ENCODE measurements around the gene SPINT1.

The SPINT1 gene

DNA sequence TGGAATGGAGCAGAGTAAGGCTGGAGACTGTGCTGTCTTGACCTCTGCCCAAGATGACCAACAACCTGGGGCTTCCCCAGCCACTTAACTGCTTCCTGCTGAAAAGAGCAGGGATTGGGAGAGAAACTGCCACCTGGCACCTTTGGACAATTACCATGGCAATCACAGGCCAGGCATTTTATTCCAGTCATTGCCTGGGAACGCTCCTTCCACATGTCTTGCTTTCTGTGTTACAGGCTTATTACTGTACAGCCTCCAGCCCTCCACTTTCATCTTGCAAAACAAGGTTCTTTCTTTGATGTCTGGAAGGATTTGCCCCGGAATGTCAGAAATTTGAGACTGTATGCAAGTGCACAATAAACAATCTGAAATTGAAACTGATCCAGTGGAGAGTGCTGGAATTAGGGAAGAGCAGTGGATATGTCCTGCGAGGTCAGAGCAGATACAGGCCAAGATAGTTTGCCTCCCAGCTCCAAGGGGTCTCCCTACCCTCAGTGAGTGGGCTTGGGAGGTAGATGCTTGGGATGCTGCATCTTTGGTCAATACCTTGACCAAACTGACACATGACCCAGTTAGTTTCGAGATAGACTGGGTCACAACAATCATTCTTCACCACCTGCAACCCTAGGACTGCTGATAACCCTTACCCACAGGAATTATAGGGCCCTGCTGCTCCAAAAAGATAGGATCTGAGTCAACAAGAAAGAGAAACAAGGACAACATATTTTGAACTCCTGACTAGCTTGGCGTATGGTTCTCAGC, 18.0 kb upstream of the SPINT1 start:
- DNase-seq = no peak
- H2BK5ac ChIP-seq (ENCODE audit: low read length) = no peak overlapping the region
- no peak overlapping the region for H3K4me2 ChIP-seq (ENCODE audit: low read length)
- H3K27ac ChIP-seq (ENCODE audit: low read depth, low read length) = no peak overlapping the region
- no peak overlapping the region for H3K9ac ChIP-seq (ENCODE audit: low read length)
- no peak overlapping the region for H3K56ac ChIP-seq (ENCODE audit: low read length)
- no peak overlapping the region for H2AK5ac ChIP-seq (ENCODE audit: low read length)
- H2BK15ac ChIP-seq (replicated peaks; ENCODE audit: low read depth) = no peak overlapping the region
- H3K4ac ChIP-seq (ENCODE audit: low read depth, low read length) = no peak overlapping the region
- no peaks in the 10 kb centered on the region for H3K79me1 ChIP-seq (ENCODE audit: low read length)
- H3K4me3 ChIP-seq (ENCODE audit: low read length) = no peak overlapping the region
- H3K4me1 ChIP-seq (ENCODE audit: control insufficient read depth, low read depth, low read length) = no peaks in the 10 kb centered on the region
- no peaks in the 10 kb centered on the region for H3K36me3 ChIP-seq (ENCODE audit: control insufficient read depth, insufficient read depth, low read length)
- no peak overlapping the region for H3K18ac ChIP-seq (ENCODE audit: low read length)
- no peak overlapping the region for H2BK120ac ChIP-seq (ENCODE audit: low read depth, low read length)
- H3K23ac ChIP-seq (ENCODE audit: low read length) = no peak overlapping the region
- H3K27me3 ChIP-seq (ENCODE audit: insufficient read depth, low read length, poor library complexity) = no peaks in the 10 kb centered on the region
- no peak overlapping the region for H4K5ac ChIP-seq (ENCODE audit: low read length)
- no peak overlapping the region for H4K8ac ChIP-seq (ENCODE audit: low read depth, low read length)
- WGBS (ENCODE audit: extremely low coverage, insufficient coverage, low lambda C conversion rate) = no CpG with 5 or more reads among the region's 5 CpGs
- H3K79me2 ChIP-seq (ENCODE audit: control insufficient read depth, insufficient read depth, low read length) = no peaks in the 10 kb centered on the region

DNA sequence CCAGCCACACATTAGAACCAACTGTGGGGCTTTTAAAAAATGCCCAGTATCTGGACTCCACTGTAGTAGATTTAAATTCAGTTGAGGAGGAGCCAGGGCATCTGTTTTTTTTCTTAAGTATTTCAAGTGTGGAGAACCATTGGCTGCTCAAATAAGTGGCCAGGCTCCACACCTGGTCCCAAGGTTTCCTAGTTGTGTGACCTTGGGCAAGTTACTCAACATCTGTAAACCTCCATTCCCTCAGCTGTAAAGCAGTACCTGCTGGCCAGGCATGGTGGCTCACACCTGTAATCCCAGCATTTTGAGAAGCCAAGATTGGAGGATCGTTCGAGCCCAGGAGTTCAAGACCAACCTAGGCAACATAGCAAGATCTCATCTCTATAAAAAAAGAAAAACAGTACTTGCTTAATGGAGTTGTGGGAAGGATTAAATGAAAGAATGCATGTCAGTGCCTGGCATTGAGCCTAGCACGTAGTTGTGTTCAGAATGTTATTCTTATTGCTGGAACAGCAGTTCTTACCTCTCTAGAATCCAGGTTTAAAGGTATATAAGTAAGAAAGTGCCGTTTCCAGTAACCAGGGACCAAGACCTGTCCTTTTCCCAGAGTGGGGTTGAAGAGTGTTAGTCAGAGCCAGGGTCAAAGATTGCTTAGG, 17.3 kb upstream of the SPINT1 start:
- Histone ChIP-seq H3K4me2 (ENCODE audit: low read length) (no peak overlapping the region), H2BK15ac (replicated peaks; ENCODE audit: low read depth) (no peak overlapping the region), H3K27me3 (ENCODE audit: insufficient read depth, low read length, poor library complexity) (no peaks in the 10 kb centered on the region), H3K4ac (ENCODE audit: low read depth, low read length) (no peak overlapping the region), H3K79me1 (ENCODE audit: low read length) (no peaks in the 10 kb centered on the region), H3K36me3 (ENCODE audit: control insufficient read depth, insufficient read depth, low read length) (no peaks in the 10 kb centered on the region), H2BK120ac (ENCODE audit: low read depth, low read length) (no peak overlapping the region), H3K4me3 (ENCODE audit: low read length) (no peak overlapping the region), H3K4me1 (ENCODE audit: control insufficient read depth, low read depth, low read length) (no peaks in the 10 kb centered on the region), H3K23ac (ENCODE audit: low read length) (no peak overlapping the region), H2BK5ac (ENCODE audit: low read length) (no peak overlapping the region), H3K79me2 (ENCODE audit: control insufficient read depth, insufficient read depth, low read length) (no peaks in the 10 kb centered on the region), H4K5ac (ENCODE audit: low read length) (no peak overlapping the region), H3K18ac (ENCODE audit: low read length) (no peak overlapping the region), H3K27ac (ENCODE audit: low read depth, low read length) (no peak overlapping the region), H3K56ac (ENCODE audit: low read length) (no peak overlapping the region), H2AK5ac (ENCODE audit: low read length) (no peak overlapping the region), H4K8ac (ENCODE audit: low read depth, low read length) (no peak overlapping the region), H3K9ac (ENCODE audit: low read length) (no peak overlapping the region)
- no peak for DNase-seq
- no CpG with 5 or more reads among the region's 4 CpGs for WGBS (ENCODE audit: extremely low coverage, insufficient coverage, low lambda C conversion rate)

DNA sequence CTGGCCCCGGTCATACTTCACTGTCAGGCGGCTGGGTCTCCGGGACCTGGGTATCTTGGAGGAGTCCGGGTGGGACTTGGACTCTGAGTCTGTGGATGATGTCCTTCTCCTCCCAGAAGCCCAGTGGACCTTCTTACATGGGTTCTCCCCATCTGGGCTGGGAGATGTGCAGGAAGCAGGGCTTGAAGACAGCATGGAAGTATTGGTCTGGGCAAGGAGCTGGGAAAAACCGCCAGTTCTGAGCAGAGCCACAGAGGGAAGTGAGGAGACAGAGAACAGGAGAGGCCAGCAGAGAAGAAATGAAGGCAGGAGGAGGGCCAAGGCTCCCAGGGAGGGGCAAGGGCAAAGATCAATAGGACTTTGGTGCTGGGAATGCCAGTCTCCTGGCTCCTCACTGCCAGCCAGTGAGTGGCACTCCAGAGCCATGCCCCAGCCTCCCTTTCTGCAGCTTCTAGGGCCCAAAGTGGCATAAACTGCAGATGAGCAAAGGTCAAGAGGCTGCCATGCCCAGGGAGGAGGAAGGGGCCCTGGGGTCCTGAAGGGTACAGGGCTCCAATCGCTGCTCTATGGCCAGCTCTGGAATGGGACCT, 15.3 kb upstream of the SPINT1 start, which contains the start of gene PPP1R14D:
PPP1R14D (minus strand) TSS at position 262 of the 590 bp plus-strand sequence; CDS start at position 195, 67 bp downstream.
- H2AK5ac ChIP-seq (ENCODE audit: low read length) = no peak within 1 kb of the TSS
- no CpG with 5 or more reads among the region's 6 CpGs for WGBS (ENCODE audit: extremely low coverage, insufficient coverage, low lambda C conversion rate)
- no peaks in the 10 kb centered on the region for H3K27me3 ChIP-seq (ENCODE audit: insufficient read depth, low read length, poor library complexity)
- H3K4me1 ChIP-seq (ENCODE audit: control insufficient read depth, low read depth, low read length) = no peaks in the 10 kb centered on the region
- H3K4me2 ChIP-seq (ENCODE audit: low read length) = no peak within 1 kb of the TSS
- H4K5ac ChIP-seq (ENCODE audit: low read length) = no peak within 1 kb of the TSS
- H2BK5ac ChIP-seq (ENCODE audit: low read length) = no peak within 1 kb of the TSS
- no peak within 1 kb of the TSS for H2BK120ac ChIP-seq (ENCODE audit: low read depth, low read length)
- no peaks in the 10 kb centered on the region for H3K79me1 ChIP-seq (ENCODE audit: low read length)
- no peak within 1 kb of the TSS for H3K23ac ChIP-seq (ENCODE audit: low read length)
- no peak within 1 kb of the TSS for H3K56ac ChIP-seq (ENCODE audit: low read length)
- no peak within 1 kb of the TSS for H4K8ac ChIP-seq (ENCODE audit: low read depth, low read length)
- H3K4ac ChIP-seq (ENCODE audit: low read depth, low read length) = no peak within 1 kb of the TSS
- no peak within 1 kb of the TSS for H2BK15ac ChIP-seq (replicated peaks; ENCODE audit: low read depth)
- no peak within 1 kb of the TSS for H3K27ac ChIP-seq (ENCODE audit: low read depth, low read length)
- H3K9ac ChIP-seq (ENCODE audit: low read length) = no peak within 1 kb of the TSS
- H3K36me3 ChIP-seq (ENCODE audit: control insufficient read depth, insufficient read depth, low read length) = no peaks in the 10 kb centered on the region
- no peak within 1 kb of the TSS for H3K18ac ChIP-seq (ENCODE audit: low read length)
- DNase-seq = no peak
- no peaks in the 10 kb centered on the region for H3K79me2 ChIP-seq (ENCODE audit: control insufficient read depth, insufficient read depth, low read length)
- no peak within 1 kb of the TSS for H3K4me3 ChIP-seq (ENCODE audit: low read length)

DNA sequence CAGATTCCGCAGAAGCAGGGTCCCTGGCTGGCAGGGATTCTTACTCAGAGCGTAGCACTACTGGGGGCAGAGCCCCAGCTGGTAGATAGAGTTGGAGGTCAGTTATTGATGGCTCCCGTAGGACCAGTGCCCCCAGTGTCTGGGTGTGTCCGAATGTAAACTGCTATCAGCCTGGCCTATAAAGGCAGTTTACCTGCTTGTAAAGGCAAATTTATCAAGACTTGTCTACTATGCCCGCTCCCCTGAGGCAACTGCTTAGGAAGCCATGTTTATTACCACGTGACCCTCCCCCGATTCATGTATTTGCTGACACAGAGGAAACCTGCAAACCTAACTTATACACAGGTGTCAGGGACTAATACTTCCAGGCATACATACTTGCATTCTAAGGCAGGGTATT, 14.7 kb upstream of the SPINT1 start:
- Histone ChIP-seq H3K23ac (ENCODE audit: low read length) (no peak overlapping the region), H3K9ac (ENCODE audit: low read length) (no peak overlapping the region), H2BK120ac (ENCODE audit: low read depth, low read length) (no peak overlapping the region), H3K27ac (ENCODE audit: low read depth, low read length) (no peak overlapping the region), H3K4ac (ENCODE audit: low read depth, low read length) (no peak overlapping the region), H3K18ac (ENCODE audit: low read length) (no peak overlapping the region), H3K79me2 (ENCODE audit: control insufficient read depth, insufficient read depth, low read length) (no peaks in the 10 kb centered on the region), H3K56ac (ENCODE audit: low read length) (no peak overlapping the region), H3K36me3 (ENCODE audit: control insufficient read depth, insufficient read depth, low read length) (no peaks in the 10 kb centered on the region), H3K27me3 (ENCODE audit: insufficient read depth, low read length, poor library complexity) (no peaks in the 10 kb centered on the region), H4K5ac (ENCODE audit: low read length) (no peak overlapping the region), H3K4me3 (ENCODE audit: low read length) (no peak overlapping the region), H3K4me2 (ENCODE audit: low read length) (no peak overlapping the region), H2AK5ac (ENCODE audit: low read length) (no peak overlapping the region), H3K79me1 (ENCODE audit: low read length) (no peaks in the 10 kb centered on the region), H2BK5ac (ENCODE audit: low read length) (no peak overlapping the region), H2BK15ac (replicated peaks; ENCODE audit: low read depth) (no peak overlapping the region), H4K8ac (ENCODE audit: low read depth, low read length) (no peak overlapping the region), H3K4me1 (ENCODE audit: control insufficient read depth, low read depth, low read length) (no peaks in the 10 kb centered on the region)
- no CpG with 5 or more reads among the region's 7 CpGs for WGBS (ENCODE audit: extremely low coverage, insufficient coverage, low lambda C conversion rate)
- DNase-seq = no peak

DNA sequence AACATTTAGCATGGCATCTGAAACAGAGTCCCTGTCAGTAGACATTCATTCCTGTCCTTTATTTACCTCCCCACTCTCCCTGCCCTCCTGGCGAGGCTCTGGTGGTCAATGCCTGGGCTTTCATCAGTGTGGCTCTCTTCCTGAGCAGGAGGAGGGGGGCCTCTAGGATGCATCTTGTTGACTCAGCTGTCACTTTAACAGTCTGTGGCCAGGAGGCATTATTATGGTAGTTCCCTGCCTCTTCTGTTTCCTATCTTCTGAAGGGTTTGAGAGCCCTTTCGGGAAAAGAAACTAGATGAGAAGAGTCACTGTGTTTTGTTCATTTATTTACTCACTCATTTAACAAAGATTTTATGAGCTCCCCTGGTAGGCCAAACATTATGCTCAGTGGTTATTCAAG, 13.0 kb upstream of the SPINT1 start:
- Histone ChIP-seq H3K18ac (ENCODE audit: low read length) (no peak overlapping the region), H3K56ac (ENCODE audit: low read length) (no peak overlapping the region), H4K5ac (ENCODE audit: low read length) (no peak overlapping the region), H2BK5ac (ENCODE audit: low read length) (no peak overlapping the region), H3K4me2 (ENCODE audit: low read length) (no peak overlapping the region), H3K23ac (ENCODE audit: low read length) (no peak overlapping the region), H3K4me1 (ENCODE audit: control insufficient read depth, low read depth, low read length) (no peaks in the 10 kb centered on the region), H2AK5ac (ENCODE audit: low read length) (no peak overlapping the region), H3K27me3 (ENCODE audit: insufficient read depth, low read length, poor library complexity) (no peaks in the 10 kb centered on the region), H3K79me1 (ENCODE audit: low read length) (no peaks in the 10 kb centered on the region), H4K8ac (ENCODE audit: low read depth, low read length) (no peak overlapping the region), H2BK15ac (replicated peaks; ENCODE audit: low read depth) (no peak overlapping the region), H3K9ac (ENCODE audit: low read length) (no peak overlapping the region), H3K79me2 (ENCODE audit: control insufficient read depth, insufficient read depth, low read length) (no peaks in the 10 kb centered on the region), H3K4me3 (ENCODE audit: low read length) (no peak overlapping the region), H3K27ac (ENCODE audit: low read depth, low read length) (no peak overlapping the region), H3K4ac (ENCODE audit: low read depth, low read length) (no peak overlapping the region), H2BK120ac (ENCODE audit: low read depth, low read length) (no peak overlapping the region), H3K36me3 (ENCODE audit: control insufficient read depth, insufficient read depth, low read length) (no peaks in the 10 kb centered on the region)
- no CpG with 5 or more reads among the region's 2 CpGs for WGBS (ENCODE audit: extremely low coverage, insufficient coverage, low lambda C conversion rate)
- DNase-seq = no peak

Measured in mesendoderm (in vitro differentiated cells).